Measurements from ENCODE around the gene SLC2A2.

- TF ChIP-seq CTCF (IDR thresholded peaks at IDR 0.05; ENCODE audit: low read length) (no peak), EZH2 (optimal IDR thresholded peaks at IDR 0.05; ENCODE audit: low read depth, low read length) (no peak), EZH2phosphoT487 (IDR thresholded peaks at IDR 0.05; ENCODE audit: low read length) (no peak)
These were observed 32.5 kb upstream of the SLC2A2 start for GRCh38 chr3:171058873-171059603.
